Testis (tissue), 2 donors: ENCODE data around the gene SUSD6.

Source experiments
- POLR2A ChIP-seq: fragments of 450-650 bp; IDR thresholded peaks from one replicate; pipeline ENCODE4 v1.6.1; 2017; ENCODE audit warnings: antibody characterized with exemption, mild to moderate bottlenecking, moderate library complexity
- TF ChIP-seq, protein P1 (sequence below), 3 experiments: fragments of 450-650 bp in 2 of 3; fragments of 200-600 bp in 1 of 3; sonication (generic) in 1 of 3; IDR thresholded peaks; one replicate each; pipeline ENCODE4 v1.5.1; 2016 to 2019; ENCODE audit warnings: antibody characterized with exemption in 3 of 3, mild to moderate bottlenecking in 2 of 3, moderate library complexity in 1 of 3

DNA sequence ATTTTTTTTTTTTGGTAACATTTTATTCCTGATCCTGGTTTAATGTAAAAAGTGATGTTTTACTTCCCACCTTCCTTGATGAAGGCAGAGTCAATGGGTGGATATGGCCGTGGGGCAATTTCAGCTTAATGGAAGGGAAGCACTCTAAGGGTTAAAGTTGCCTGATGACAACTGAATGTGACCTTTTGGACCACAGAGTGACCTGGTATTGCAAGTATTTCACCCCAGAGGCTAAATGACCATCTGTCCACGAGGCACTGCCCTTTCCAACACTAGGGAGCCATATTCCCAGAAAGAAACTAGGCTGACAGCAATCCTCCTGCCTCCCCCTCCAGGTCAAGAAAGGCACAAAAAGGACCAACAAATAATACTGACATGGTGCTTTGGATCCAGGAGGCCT, 41.5 kb upstream of the SUSD6 start:
- no peak for TF ChIP-seq POLR2A
- TF ChIP-seq, protein P1, sequence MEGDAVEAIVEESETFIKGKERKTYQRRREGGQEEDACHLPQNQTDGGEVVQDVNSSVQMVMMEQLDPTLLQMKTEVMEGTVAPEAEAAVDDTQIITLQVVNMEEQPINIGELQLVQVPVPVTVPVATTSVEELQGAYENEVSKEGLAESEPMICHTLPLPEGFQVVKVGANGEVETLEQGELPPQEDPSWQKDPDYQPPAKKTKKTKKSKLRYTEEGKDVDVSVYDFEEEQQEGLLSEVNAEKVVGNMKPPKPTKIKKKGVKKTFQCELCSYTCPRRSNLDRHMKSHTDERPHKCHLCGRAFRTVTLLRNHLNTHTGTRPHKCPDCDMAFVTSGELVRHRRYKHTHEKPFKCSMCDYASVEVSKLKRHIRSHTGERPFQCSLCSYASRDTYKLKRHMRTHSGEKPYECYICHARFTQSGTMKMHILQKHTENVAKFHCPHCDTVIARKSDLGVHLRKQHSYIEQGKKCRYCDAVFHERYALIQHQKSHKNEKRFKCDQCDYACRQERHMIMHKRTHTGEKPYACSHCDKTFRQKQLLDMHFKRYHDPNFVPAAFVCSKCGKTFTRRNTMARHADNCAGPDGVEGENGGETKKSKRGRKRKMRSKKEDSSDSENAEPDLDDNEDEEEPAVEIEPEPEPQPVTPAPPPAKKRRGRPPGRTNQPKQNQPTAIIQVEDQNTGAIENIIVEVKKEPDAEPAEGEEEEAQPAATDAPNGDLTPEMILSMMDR (IDR thresholded peaks at IDR 0.05), result no peak
